Smooth muscle cell (in vitro differentiated cells): ENCODE data around the gene NUDT14. TPM values are rescaled to one million over a fixed set of nuclear protein-coding genes. Genes with fewer than 3 reads are reported as not detected.

Source experiments
- DNase-seq: peaks from one replicate; lab custom pipeline; 2025; ENCODE audit not compliant: unreplicated experiment; lab: John Stamatoyannopoulos, UW
- H2AFZ ChIP-seq: fragments of 200-600 bp; sonication (generic); 2 replicates; pipeline ENCODE4 v1.6.0; 2016; ENCODE audit warnings: antibody characterized with exemption, low read depth, mild to moderate bottlenecking
- H3F3A ChIP-seq: fragments of 200-600 bp; sonication (generic); 2 replicates; pipeline ENCODE4 v1.6.0; 2017; ENCODE audit warnings: antibody characterized with exemption, low read depth
- H3K27ac ChIP-seq: fragments of 200-600 bp; sonication (generic); 2 replicates; pipeline ENCODE4 v1.5.1; 2016; ENCODE audit warnings: low read depth, mild to moderate bottlenecking
- H3K27me3 ChIP-seq: fragments of 200-600 bp; sonication (generic); 2 replicates; pipeline ENCODE4 v1.6.1; 2016; ENCODE audit warnings: low read depth, mild to moderate bottlenecking
- H3K36me3 ChIP-seq: fragments of 200-600 bp; sonication (generic); 2 replicates; pipeline ENCODE4 v1.5.1; 2016; ENCODE audit warnings: low read depth
- H3K4me1 ChIP-seq: fragments of 200-600 bp; sonication (generic); 2 replicates; pipeline ENCODE4 v1.5.1; 2016; ENCODE audit warnings: low read depth
- H3K4me2 ChIP-seq: fragments of 200-600 bp; sonication (generic); 2 replicates; pipeline ENCODE4 v1.6.0; 2016; ENCODE audit warnings: mild to moderate bottlenecking
- H3K4me3 ChIP-seq: fragments of 200-600 bp; sonication (generic); 2 replicates; pipeline ENCODE4 v1.5.1; 2016; ENCODE audit warnings: mild to moderate bottlenecking
- H3K79me2 ChIP-seq: fragments of 200-600 bp; sonication (generic); 2 replicates; pipeline ENCODE4 v1.6.0; 2016; ENCODE audit warnings: low read depth, mild to moderate bottlenecking
- H3K9ac ChIP-seq: fragments of 200-600 bp; sonication (generic); 2 replicates; pipeline ENCODE4 v1.6.0; 2016; ENCODE audit warnings: low read depth
- H3K9me3 ChIP-seq: fragments of 200-600 bp; sonication (generic); replicated peaks from 2 replicates; pipeline ENCODE4 v1.5.1; 2016; ENCODE audit warnings: low read depth
- H4K20me1 ChIP-seq: fragments of 200-600 bp; sonication (generic); 2 replicates; pipeline ENCODE4 v1.6.0; 2016; ENCODE audit warnings: low read depth
- CTCF ChIP-seq: fragments of 200-600 bp; sonication (generic); IDR thresholded peaks from 2 replicates; pipeline ENCODE4 v1.5.1; 2017; ENCODE audit warnings: borderline replicate concordance, mild to moderate bottlenecking, antibody characterized with exemption; ENCODE audit not compliant: insufficient read depth, poor library complexity, severe bottlenecking
- WGBS: methylation state at CpG from one replicate; pipeline ENCODE4 v1.1.7; 2016; ENCODE audit warnings: low lambda C conversion rate; 5-methylcytosine and 5-hydroxymethylcytosine counted together
- polyA plus RNA-seq: library from polyadenylated mRNA; unstranded; fragments of >200 nt; fragmentation: Nextera tagmentation; extraction: Ambion mirVana; gene quantifications from 2 replicates; pipeline ENCODE4 v1.2.1, GENCODE V29; 2016
- total RNA-seq: library from RNA; depleted of rRNA; stranded (reverse); fragments of >200 nt; gene quantifications from 2 replicates; pipeline ENCODE4 v1.2.3, GENCODE V29; 2014

The NUDT14 gene
- total and polyA plus RNA-seq, 2 experiments from 2014 or later, result 7.9 to 30.7 TPM

DNA sequence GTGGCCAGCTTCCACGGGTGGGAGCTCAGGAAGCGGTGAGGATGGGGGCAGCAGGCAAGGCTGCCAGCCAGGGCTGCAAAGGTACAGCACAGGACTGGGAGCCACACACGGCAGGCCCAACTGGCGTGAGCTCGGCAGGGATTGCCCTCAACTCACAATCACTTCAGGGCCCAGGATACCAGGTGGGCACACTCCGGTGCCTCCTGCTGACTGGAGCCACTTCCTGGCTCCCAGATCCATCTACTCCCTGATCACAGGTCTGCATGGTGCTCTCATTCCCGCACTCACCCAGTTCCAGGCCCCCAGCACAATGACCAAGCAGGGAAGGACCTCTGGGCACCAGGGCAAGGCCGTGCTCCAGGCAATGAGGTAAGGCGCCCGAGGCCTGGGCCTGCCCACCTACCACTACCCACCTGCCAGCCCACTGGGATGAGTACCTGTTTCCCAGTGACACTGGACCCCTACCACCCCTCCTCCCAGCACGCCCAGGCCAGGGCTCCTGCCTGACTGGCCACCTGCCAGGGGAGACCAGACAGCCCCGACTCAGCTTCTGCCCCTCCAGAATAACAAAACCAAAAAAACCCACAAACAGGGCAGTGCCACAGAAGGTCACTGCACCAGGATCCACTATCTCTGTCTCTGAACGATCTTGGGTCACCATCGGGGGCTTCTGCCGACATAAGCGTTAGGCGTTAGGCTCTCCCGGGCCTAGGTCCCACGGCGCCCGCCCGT, 14.4 kb downstream of the NUDT14 start:
- Histone ChIP-seq H3K79me2 (no peaks in the 10 kb centered on the region), H3K4me2 (no peak overlapping the region), H3K27ac (no peak overlapping the region), H3K27me3 (peaks cover 26% of the 10 kb centered on the region), H4K20me1 (peaks cover 69% of the 10 kb centered on the region), H3F3A (no peaks in the 10 kb centered on the region), H3K9me3 (no peaks in the 10 kb centered on the region), H2AFZ (no peak overlapping the region), H3K9ac (no peak overlapping the region), H3K4me3 (no peak overlapping the region), H3K4me1 (no peaks in the 10 kb centered on the region), H3K36me3 (no peaks in the 10 kb centered on the region)
- WGBS, result 85% methylated on average over 22 of the region's 22 CpGs
- no peak for TF ChIP-seq CTCF
- DNase-seq, result no peak

DNA sequence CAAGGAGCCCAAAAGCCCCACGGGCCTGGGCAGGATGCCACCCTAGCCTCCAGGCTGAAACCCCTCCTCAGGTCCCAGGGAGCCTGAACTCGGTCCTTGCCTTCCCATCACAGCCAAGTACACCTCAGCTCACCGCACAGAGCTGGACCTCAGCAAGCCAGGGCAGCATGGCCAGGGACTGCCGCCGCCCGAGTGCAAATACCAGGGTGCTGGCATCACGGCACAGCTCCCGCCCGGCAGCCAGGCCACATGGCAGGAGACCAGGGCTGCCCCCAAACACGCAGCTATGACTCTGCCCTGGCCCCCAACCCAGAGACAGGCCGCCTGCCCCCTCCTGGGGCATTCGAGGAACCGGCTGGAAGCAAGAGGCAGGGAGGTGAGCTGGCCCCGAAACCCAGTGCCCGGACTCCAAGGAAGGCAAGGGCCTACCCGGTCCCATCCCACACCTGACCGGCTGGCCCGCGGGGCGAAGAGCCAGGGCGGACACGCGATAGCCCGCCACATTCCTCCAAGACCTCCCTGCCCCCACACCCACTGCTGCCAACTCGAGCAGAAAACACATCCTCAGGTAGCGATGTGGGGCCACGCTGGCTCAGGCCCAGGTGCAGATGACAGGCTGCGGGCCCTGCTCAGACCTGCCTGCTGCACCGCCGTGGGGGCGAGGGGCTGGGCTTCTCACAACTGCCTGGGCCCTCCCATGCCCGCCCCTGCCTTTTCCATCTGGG, 15.2 kb downstream of the NUDT14 start:
- Histone ChIP-seq H3K27ac (no peak overlapping the region), H2AFZ (no peak overlapping the region), H4K20me1 (peaks cover 71% of the 10 kb centered on the region), H3K27me3 (peaks cover 26% of the 10 kb centered on the region), H3K4me3 (no peak overlapping the region), H3K36me3 (no peaks in the 10 kb centered on the region), H3K4me2 (no peak overlapping the region), H3K4me1 (no peaks in the 10 kb centered on the region), H3F3A (no peaks in the 10 kb centered on the region), H3K9me3 (no peaks in the 10 kb centered on the region), H3K9ac (no peak overlapping the region), H3K79me2 (no peaks in the 10 kb centered on the region)
- no peak for TF ChIP-seq CTCF
- no peak for DNase-seq
- WGBS, result 92% methylated on average over 31 of the region's 32 CpGs

GRCh38 chr14:105165134-105165704, 15.9 kb downstream of the NUDT14 start:
- no peak for DNase-seq
- no peaks in the 10 kb centered on the region for H3K4me1 ChIP-seq
- TF ChIP-seq CTCF, result no peak
- no peak overlapping the region for H3K4me2 ChIP-seq
- H3K79me2 ChIP-seq, result no peaks in the 10 kb centered on the region
- peaks cover 26% of the 10 kb centered on the region for H3K27me3 ChIP-seq
- H3K36me3 ChIP-seq, result no peaks in the 10 kb centered on the region
- no peak overlapping the region for H3K9ac ChIP-seq
- no peaks in the 10 kb centered on the region for H3F3A ChIP-seq
- H4K20me1 ChIP-seq, result peaks cover 77% of the 10 kb centered on the region
- no peaks in the 10 kb centered on the region for H3K9me3 ChIP-seq
- 71% methylated on average over 9 of the region's 10 CpGs for WGBS
- no peak overlapping the region for H3K27ac ChIP-seq
- no peak overlapping the region for H3K4me3 ChIP-seq
- H2AFZ ChIP-seq, result no peak overlapping the region
